ENCODE data around the gene ARHGEF10L.

Gene ARHGEF10L

DNA sequence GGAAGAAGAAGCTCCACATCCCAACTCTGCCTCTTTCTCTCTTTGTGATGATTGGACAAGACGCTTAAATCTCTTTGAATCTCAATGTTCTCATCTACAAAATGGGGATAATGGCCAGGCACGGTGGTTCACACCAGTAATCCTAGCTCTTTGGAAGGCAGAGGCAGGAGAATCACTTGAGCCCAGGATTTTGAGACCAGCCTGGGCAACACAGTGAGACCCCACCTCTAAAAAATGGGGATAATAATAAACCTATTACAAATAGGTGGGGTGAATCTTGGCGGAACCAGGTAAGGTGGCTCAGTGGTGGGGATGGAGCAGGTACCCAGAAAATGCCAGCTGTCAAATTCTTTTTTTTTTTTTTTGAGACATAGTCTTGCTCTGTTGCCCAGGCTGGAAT, 29.4 kb upstream of the ARHGEF10L start:
- no peak overlapping the region for H3K4me3 ChIP-seq
- TF ChIP-seq, protein P1, sequence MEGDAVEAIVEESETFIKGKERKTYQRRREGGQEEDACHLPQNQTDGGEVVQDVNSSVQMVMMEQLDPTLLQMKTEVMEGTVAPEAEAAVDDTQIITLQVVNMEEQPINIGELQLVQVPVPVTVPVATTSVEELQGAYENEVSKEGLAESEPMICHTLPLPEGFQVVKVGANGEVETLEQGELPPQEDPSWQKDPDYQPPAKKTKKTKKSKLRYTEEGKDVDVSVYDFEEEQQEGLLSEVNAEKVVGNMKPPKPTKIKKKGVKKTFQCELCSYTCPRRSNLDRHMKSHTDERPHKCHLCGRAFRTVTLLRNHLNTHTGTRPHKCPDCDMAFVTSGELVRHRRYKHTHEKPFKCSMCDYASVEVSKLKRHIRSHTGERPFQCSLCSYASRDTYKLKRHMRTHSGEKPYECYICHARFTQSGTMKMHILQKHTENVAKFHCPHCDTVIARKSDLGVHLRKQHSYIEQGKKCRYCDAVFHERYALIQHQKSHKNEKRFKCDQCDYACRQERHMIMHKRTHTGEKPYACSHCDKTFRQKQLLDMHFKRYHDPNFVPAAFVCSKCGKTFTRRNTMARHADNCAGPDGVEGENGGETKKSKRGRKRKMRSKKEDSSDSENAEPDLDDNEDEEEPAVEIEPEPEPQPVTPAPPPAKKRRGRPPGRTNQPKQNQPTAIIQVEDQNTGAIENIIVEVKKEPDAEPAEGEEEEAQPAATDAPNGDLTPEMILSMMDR (IDR thresholded peaks at IDR 0.05) = no peak
- no peaks in the 10 kb centered on the region for H3K36me3 ChIP-seq
- H3K27me3 ChIP-seq = no peaks in the 10 kb centered on the region
- H3K9me3 ChIP-seq = no peaks in the 10 kb centered on the region
- no peaks in the 10 kb centered on the region for H3K4me1 ChIP-seq
- no peak overlapping the region for H3K27ac ChIP-seq
- no peak for DNase-seq
- intact Hi-C loops (cut with DNase I; ENCODE audit: low total_unique reads) = no loop called here

DNA sequence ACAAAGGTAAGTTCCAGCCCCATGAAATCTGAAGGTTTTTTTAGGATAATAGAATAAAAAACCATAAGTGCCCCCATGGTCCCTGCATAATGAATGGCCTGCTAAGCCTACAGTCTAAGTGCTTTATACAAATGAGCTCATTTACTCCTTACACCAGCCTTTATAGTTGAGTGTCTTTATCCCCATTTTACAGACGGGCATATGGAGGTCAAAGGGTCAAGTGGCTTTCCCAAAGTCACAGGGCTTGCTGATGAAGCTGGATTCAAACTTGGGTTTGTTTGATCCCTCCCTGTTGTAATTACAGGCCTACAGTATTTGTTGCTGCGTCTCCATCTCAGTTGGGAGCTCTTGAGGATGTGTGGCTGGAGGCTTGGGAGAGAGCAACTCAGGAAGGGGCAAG, 28.3 kb upstream of the ARHGEF10L start:
- TF ChIP-seq, protein P1 (IDR thresholded peaks at IDR 0.05) = no peak
- intact Hi-C loops (cut with DNase I; ENCODE audit: low total_unique reads) = no loop called here
- DNase-seq = no peak
- Histone ChIP-seq H3K9me3 (no peaks in the 10 kb centered on the region), H3K27ac (no peak overlapping the region), H3K36me3 (no peaks in the 10 kb centered on the region), H3K4me1 (peaks cover 0 to under 1% (median under 1%) of the 10 kb centered on the region in 4 donors), H3K4me3 (no peak overlapping the region), H3K27me3 (no peaks in the 10 kb centered on the region)

DNA sequence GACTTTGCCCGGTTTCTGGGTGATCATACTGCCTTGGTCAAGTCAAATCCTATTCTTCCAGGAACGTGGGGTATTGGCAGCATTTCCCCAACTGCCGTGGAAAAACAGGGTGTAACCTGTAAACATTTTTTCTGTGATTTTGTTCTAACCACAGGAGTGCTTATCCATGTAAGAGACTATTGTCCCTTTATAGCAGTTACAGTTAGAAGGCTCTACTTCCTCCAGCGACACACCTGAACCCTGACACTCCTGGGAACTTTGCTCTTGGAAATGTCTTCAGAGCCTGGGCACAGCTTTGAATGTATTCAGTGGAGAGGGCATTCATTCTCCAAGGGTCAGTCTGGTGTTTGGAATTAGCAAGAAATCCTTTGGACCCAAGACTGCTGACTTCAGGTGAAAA, 26.4 kb upstream of the ARHGEF10L start:
- no peak for DNase-seq
- no peaks in the 10 kb centered on the region for H3K27me3 ChIP-seq
- no peak overlapping the region for H3K4me3 ChIP-seq
- no peaks in the 10 kb centered on the region for H3K9me3 ChIP-seq
- no peak overlapping the region for H3K27ac ChIP-seq
- H3K36me3 ChIP-seq = no peaks in the 10 kb centered on the region
- intact Hi-C loops (cut with DNase I; ENCODE audit: low total_unique reads) = no loop called here
- H3K4me1 ChIP-seq = peaks cover 0 to 12% (median 5%) of the 10 kb centered on the region in 4 donors
- TF ChIP-seq, protein P1 (IDR thresholded peaks at IDR 0.05) = no peak

DNA sequence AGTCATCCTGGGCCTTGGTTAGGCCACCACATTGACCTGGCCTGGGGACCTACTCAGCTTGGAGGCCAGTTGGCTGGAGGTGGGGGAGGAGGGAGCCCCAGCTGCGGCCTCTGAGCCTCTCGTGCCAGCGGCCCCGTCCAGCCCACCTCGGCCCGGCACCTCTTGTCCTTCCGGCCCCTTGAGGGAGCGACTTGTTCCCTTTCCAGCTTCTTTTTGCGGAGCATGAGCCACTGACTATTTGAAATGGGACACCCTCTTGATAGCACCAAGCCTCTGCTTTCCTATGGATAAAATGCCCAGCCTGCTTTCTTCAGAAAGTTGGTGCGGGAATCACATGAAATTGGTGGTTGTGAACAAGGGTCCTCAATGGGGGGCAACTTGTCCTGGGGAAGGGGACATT, 24.7 kb upstream of the ARHGEF10L start:
- Histone ChIP-seq H3K9me3 (no peaks in the 10 kb centered on the region), H3K4me1 (peaks cover 0 to 12% (median 5%) of the 10 kb centered on the region in 4 donors), H3K4me3 (no peak overlapping the region), H3K27me3 (no peaks in the 10 kb centered on the region), H3K36me3 (no peaks in the 10 kb centered on the region), H3K27ac (no peak overlapping the region)
- no peak for DNase-seq
- TF ChIP-seq, protein P1 (IDR thresholded peaks at IDR 0.05) = no peak
- intact Hi-C loops (cut with DNase I; ENCODE audit: low total_unique reads) = no loop called here

DNA sequence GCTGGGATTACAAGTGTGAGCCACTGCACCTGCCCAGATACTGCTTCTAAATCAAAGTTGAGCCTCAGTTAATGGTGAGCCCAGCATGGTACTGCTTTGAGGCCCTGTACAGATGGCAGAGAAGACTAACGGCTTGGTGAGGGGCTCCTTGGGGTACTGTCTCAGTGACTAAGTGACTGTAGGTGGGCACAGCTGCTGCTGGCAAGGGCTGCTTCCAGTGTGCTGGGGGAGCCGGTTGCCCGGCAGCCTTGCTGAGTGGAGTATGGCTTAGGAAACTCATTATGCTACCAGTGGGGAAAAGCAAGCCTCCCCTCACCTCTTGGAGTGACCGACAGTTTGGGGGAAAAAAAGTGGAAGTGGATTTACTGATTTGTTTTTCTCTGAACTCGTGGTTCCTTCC, 23.6 kb upstream of the ARHGEF10L start:
- H3K27ac ChIP-seq = no peak overlapping the region

More for the DNA sequence above, 23.6 kb upstream of the ARHGEF10L start:
- Histone ChIP-seq H3K36me3 (no peaks in the 10 kb centered on the region), H3K4me1 (peaks cover 0 to 12% (median 5%) of the 10 kb centered on the region in 4 donors), H3K9me3 (no peaks in the 10 kb centered on the region), H3K4me3 (no peak overlapping the region), H3K27me3 (no peaks in the 10 kb centered on the region)
- TF ChIP-seq, protein P1 (IDR thresholded peaks at IDR 0.05) = no peak
- intact Hi-C loops (cut with DNase I; ENCODE audit: low total_unique reads) = no loop called here
- no peak for DNase-seq
